Psoas muscle (tissue), 8 donors: Measurements from ENCODE around the gene IQCE. TPM values are rescaled to one million over a fixed set of nuclear protein-coding genes. Genes with fewer than 3 reads are reported as not detected.

Experiments used
- ATAC-seq, 4 donors: fragments of 200-7000 bp; cut with Tn5 transposase; one replicate each; pipeline ENCODE4 v1.9.1; 2020; ENCODE audit warnings: moderate library complexity in 3 of 4, mild to moderate bottlenecking in 2 of 4
- DNase-seq, 2 donors: peaks; one replicate each; pipeline ENCODE4 v3.0.0-alpha.2; 2020
- H3K27ac ChIP-seq: fragments of 200-600 bp; one replicate; pipeline ENCODE4 v1.8.0; 2022
- H3K27me3 ChIP-seq, 3 donors: fragments of 200-600 bp in 1 of 3; one replicate each; pipeline versions ENCODE4 v1.6.1 to v1.8.0; 2013 to 2022; ENCODE audit warnings: low read length in 2 of 3, mild to moderate bottlenecking in 2 of 3, moderate library complexity in 1 of 3; ENCODE audit not compliant: insufficient read depth in 3 of 3
- H3K36me3 ChIP-seq, 2 donors: fragments of 200-600 bp in 1 of 2; one replicate each; pipeline versions ENCODE4 v1.6.1 to v1.8.0; 2013 to 2022; ENCODE audit warnings: low read depth in 1 of 2, mild to moderate bottlenecking in 1 of 2, moderate library complexity in 1 of 2; ENCODE audit not compliant: insufficient read depth in 1 of 2
- H3K4me1 ChIP-seq: fragments of 200-600 bp; one replicate; pipeline ENCODE4 v1.8.0; 2022
- H3K4me3 ChIP-seq: fragments of 200-600 bp; one replicate; pipeline ENCODE4 v1.8.0; 2022; ENCODE audit warnings: mild to moderate bottlenecking
- H3K9me3 ChIP-seq: fragments of 200-600 bp; one replicate; pipeline ENCODE4 v1.8.0; 2022
- WGBS, 3 donors: extraction: QIAGEN DNeasy Blood & Tissue Kit; methylation state at CpG; one replicate each; pipeline versions ENCODE4 v1.1.6 to v1.1.7; 2013; 5-methylcytosine and 5-hydroxymethylcytosine counted together
- intact Hi-C, 2 donors: fragments of 100-400 bp; cut with DNase I; formaldehyde crosslinking; loops; one replicate each; pipeline versions ENCODE4 v1.11.0 to v1.14.2; 2022
- polyA plus RNA-seq, 3 donors: library from polyadenylated mRNA; stranded (reverse); fragments of 200-250 nt; gene quantifications; one replicate each; pipeline ENCODE4 v1.2.3, GENCODE V29; 2013
- total RNA-seq, 4 donors: library from RNA; stranded (reverse); fragmentation: NEBNext Ultra II Directional in 2 of 4; extraction: Animal tissue kit (Norgen Biotek cat#: 25700) in 2 of 4; gene quantifications; one replicate each; pipeline versions ENCODE4 v1.2.1 to v1.2.4, GENCODE V29; 2021 to 2023
- TF ChIP-seq, protein P1 (sequence below): fragments of 200-600 bp; IDR thresholded peaks from one replicate; pipeline ENCODE4 v1.8.0; 2022; ENCODE audit warnings: antibody characterized with exemption
- donor health status: healthy with polysubstance abuse.
- donor health status: DM: no; HTN: no; CAD: no; lungs with moderate emphysema.
- donor health status: Bipolar disorder and iron deficiency.
- donor health status: healthy.
- donor health status: DM: yes; HTN: yes; CAD: no.
- donor health status: DM: no; HTN: no; CAD: no.
- donor health status: DM: no; HTN: no; CAD: no.
- donor health status: DM: yes; HTN: yes; CAD: no.

IQCE gene
- total and polyA plus RNA-seq, 7 donors, result 2.4 to 9.6 (median 6.6) TPM

DNA sequence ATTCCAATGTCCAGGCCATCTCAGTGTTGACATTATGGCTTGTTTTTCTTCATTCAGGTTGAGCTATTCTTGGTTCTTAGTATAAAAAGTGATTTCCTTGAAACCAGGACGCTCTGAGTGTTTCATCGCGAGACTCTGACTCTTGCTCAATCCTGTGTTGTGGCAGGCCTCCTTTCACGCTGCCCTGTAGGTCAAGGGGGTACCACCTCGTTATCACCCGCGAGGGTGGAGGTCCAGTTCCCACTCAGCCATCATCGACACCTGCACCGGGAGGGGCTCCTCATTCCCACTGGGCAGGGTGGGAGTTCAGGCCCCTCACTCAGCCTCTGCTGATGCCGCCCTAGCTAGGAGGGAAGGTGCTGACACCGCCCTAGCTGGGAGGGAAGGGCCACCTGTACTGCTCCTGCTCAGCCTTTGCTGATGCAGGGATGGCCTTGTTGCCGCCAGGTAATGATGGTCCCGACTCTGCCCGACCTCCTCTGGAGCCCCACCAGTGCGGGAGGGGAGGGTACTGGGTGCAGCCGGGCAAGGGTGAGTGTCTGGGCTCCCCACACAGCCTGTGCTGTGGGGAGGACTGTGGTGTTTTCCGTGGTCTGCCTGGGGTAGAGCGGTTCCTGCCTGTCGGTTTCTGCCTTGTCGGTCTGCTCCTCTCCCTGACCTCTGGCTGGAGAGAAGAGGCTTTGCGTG lies 16.4 kb downstream of the IQCE start:
- Histone ChIP-seq H3K4me3 (no peak overlapping the region), H3K27me3 (no peaks in the 10 kb centered on the region), H3K4me1 (no peaks in the 10 kb centered on the region), H3K27ac (no peak overlapping the region), H3K9me3 (no peaks in the 10 kb centered on the region), H3K36me3 (peaks cover 3 to 36% of the 10 kb centered on the region in 2 donors)
- intact Hi-C loops, result no loop called here
- DNase-seq, result peak in 1 of 2 donors; percentile 31
- ATAC-seq, result no peak
- WGBS, 3 donors, result 85 to 91% (median 89%) methylated on average over 21 of the region's 21 CpGs
- TF ChIP-seq, protein P1, sequence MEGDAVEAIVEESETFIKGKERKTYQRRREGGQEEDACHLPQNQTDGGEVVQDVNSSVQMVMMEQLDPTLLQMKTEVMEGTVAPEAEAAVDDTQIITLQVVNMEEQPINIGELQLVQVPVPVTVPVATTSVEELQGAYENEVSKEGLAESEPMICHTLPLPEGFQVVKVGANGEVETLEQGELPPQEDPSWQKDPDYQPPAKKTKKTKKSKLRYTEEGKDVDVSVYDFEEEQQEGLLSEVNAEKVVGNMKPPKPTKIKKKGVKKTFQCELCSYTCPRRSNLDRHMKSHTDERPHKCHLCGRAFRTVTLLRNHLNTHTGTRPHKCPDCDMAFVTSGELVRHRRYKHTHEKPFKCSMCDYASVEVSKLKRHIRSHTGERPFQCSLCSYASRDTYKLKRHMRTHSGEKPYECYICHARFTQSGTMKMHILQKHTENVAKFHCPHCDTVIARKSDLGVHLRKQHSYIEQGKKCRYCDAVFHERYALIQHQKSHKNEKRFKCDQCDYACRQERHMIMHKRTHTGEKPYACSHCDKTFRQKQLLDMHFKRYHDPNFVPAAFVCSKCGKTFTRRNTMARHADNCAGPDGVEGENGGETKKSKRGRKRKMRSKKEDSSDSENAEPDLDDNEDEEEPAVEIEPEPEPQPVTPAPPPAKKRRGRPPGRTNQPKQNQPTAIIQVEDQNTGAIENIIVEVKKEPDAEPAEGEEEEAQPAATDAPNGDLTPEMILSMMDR, result no peak

DNA sequence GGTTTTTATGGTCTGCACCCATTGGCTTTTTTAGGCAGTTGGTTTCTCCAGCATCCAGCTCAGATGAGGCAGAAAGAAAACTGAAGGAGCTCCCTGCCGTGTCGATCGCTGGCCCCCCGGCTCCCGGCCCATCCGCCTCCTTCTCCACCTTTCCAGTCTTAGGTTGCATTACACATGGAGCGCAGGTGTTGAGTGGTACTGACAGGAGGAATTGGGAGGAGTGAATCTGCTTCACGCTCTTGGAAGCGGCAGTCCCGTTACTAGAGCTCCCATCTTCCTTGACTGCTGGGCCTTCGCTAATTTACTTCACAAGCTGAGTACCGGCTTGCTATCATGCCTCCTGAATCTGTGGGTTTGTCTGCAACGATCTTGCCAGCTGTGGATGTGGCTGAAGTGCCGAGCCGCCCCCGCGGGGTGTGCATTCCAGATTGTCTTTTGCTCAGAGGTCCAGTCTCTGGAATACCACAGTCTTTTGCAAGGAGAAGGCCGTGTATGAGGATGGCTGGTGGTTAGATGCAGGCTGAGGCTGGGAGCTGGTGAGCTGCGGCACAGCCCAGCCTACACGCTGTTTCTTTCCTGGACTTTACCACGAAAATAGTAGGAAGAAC lies 17.1 kb downstream of the IQCE start:
- 85 to 87% (median 86%) methylated on average over 21 of the region's 21 CpGs for WGBS, 3 donors
- ATAC-seq, result no peak
- Histone ChIP-seq H3K27me3 (no peaks in the 10 kb centered on the region), H3K9me3 (no peaks in the 10 kb centered on the region), H3K4me3 (no peak overlapping the region), H3K36me3 (peaks cover 3 to 36% of the 10 kb centered on the region in 2 donors), H3K4me1 (no peaks in the 10 kb centered on the region), H3K27ac (no peak overlapping the region)
- TF ChIP-seq, protein P1, result no peak
- DNase-seq, result peak in 1 of 2 donors; percentile 15
- intact Hi-C loops, result no loop called here

DNA sequence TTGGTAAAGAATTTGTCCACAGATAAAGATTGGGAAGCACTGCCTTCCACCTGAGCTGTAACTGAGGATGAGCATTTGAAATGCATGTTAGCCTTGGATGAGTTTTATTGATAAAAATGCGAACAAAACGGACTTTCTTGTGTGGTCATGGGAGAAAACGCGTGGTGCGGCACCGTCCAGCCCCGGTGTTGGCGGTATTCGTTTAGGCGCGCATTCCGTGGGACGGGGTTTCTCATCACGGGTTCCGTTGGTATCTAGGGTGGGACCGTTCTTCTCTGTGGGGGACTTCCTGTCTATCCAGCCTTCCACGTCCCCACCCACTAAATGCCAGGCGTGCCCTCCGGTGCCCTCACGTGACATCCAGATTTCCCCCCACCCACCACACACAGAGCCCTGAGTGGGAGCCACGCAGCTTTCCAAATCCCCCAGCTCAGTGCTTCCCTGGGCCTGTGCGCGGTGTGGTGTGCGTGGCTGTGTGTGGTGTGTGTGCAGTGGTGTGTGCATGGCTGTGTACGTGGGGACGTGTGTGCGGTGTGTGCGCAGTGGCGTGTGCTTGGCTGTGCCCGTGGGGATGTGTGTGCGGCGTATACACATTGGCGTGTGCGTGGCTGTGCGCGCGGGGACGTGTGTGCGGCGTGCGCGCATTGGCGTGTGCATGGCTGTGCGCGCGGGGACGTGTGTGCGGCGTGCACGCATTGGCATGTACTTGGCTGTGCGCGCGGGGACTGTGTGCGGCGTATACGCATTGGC lies 18.1 kb downstream of the IQCE start:
- peaks cover 3 to 34% of the 10 kb centered on the region in 2 donors for H3K36me3 ChIP-seq
- H3K4me1 ChIP-seq, result no peaks in the 10 kb centered on the region
- WGBS, 3 donors, result 92 to 93% (median 92%) methylated on average over 56 of the region's 56 CpGs
- DNase-seq (no peak), ATAC-seq (no peak)
- TF ChIP-seq, protein P1, result no peak
- no peak overlapping the region for H3K27ac ChIP-seq
- intact Hi-C loops, result no loop called here
- H3K4me3 ChIP-seq, result no peak overlapping the region
- H3K9me3 ChIP-seq, result no peaks in the 10 kb centered on the region
- H3K27me3 ChIP-seq, result no peaks in the 10 kb centered on the region

DNA sequence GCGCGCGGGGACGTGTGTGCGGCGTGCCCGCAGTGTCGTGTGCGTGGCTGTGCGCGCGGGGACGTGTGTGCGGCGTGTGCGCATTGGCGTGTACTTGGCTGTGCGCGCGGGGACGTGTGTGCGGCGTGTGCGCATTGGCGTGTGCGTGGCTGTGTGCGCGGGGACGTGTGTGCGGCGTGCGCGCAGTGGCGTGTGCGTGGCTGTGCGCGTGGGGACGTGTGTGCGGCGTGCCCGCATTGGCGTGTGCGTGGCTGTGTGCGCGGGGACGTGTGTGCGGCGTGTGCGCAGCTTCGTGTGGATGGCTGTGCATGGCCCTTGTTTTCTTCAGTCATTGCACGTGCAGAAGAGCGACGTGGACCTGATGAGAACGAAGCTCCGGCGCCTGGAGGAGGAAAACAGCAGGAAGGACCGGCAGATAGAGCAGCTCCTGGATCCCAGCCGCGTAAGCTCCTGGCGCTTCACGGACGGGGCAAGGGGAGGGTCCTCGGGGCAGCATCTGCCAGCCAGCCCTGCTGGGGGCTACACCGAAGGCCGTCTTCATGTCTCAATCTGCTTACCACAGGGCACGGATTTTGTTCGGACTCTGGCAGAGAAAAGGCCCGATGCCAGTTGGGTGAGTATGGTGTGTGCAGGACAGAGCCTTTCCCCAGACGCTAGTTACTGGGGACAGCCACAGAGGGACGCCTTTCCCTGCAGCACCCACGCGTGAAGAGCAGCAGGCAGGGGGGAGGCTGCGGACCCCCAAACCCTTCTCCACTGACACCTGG lies 19.3 kb downstream of the IQCE start:
- 96 to 97% (median 96%) methylated on average over 63 to 73 of the region's 73 CpGs for WGBS, 3 donors
- TF ChIP-seq, protein P1, result no peak

More for the DNA sequence above, 19.3 kb downstream of the IQCE start:
- Histone ChIP-seq H3K4me1 (no peaks in the 10 kb centered on the region), H3K27me3 (no peaks in the 10 kb centered on the region), H3K9me3 (no peaks in the 10 kb centered on the region), H3K27ac (no peak overlapping the region), H3K36me3 (peaks cover 3 to 23% of the 10 kb centered on the region in 2 donors), H3K4me3 (no peak overlapping the region)
- DNase-seq (no peak), ATAC-seq (no peak)
- intact Hi-C loops, result no loop called here
